Lower leg skin (tissue), 3 donors: ENCODE data around the gene GLIS2.
"Not testable (repeated sequence)": the region's sequence is repeated elsewhere in the genome, so short reads cannot be mapped to it uniquely, and the experiment has no call there.

Experiments
- CTCF ChIP-seq, 3 donors: fragments of 450-650 bp; IDR thresholded peaks; one replicate each; pipeline ENCODE4 v1.5.1; 2016; ENCODE audit warnings: antibody characterized with exemption in 3 of 3, mild to moderate bottlenecking in 3 of 3, moderate library complexity in 2 of 3
- POLR2A ChIP-seq, 2 donors: fragments of 450-650 bp; IDR thresholded peaks; one replicate each; pipeline ENCODE4 v1.6.1; 2016 to 2017; ENCODE audit warnings: antibody characterized with exemption in 2 of 2, mild to moderate bottlenecking in 1 of 2, moderate library complexity in 1 of 2

- not testable (repeated sequence) for TF ChIP-seq CTCF, POLR2A (IDR thresholded peaks at IDR 0.05)
These were observed 17.8 kb downstream of the GLIS2 start for GRCh38 chr16:4333714-4334113.
